Measurements from ENCODE around the gene ADGRV1. TPM values are rescaled to one million over a fixed set of nuclear protein-coding genes. Genes with fewer than 3 reads are reported as not detected.

ADGRV1 gene
- polyA plus RNA-seq, 2 of the 4 experiments (the other 2 are of a cell fraction): 0.70 to 3.7 TPM

GRCh38 chr5:91183743-91184142, 625.1 kb downstream of the ADGRV1 start:
- no peak for TF ChIP-seq SMC3 (IDR thresholded peaks at IDR 0.05)
- no peak for TF ChIP-seq CHD2 (IDR thresholded peaks at IDR 0.05; ENCODE audit: low read length, partially characterized antibody)
- TF ChIP-seq POLR2A (IDR thresholded peaks at IDR 0.05; ENCODE audit: low read length): no peak
- TF ChIP-seq USF2 (IDR thresholded peaks at IDR 0.05): no peak
- no peak for TF ChIP-seq EP300 (IDR thresholded peaks at IDR 0.05)
- no peak for TF ChIP-seq NFE2L2 (conservative IDR thresholded peaks at IDR 0.05; ENCODE audit: low read length)
- no peak for TF ChIP-seq HOXB13 (CRISPR knock-in tag; IDR thresholded peaks at IDR 0.05; ENCODE audit: low read depth)
- no peak for TF ChIP-seq BCL3 (IDR thresholded peaks at IDR 0.05)
- TF ChIP-seq MAZ (IDR thresholded peaks at IDR 0.05; ENCODE audit: borderline replicate concordance, low read depth, low read length): no peak
- H3K27ac ChIP-seq: no peak overlapping the region
- H3K4me1 ChIP-seq: peaks cover 7% of the 10 kb centered on the region
- CTCF ChIA-PET: interaction anchor here (0.7 to 2.4 kb wide), 6 partner anchors 9 to 239 kb away, joined by 3 to 7 read pairs (median 3); no protein-coding TSS in a partner anchor
- H3K9me3 ChIP-seq: no peaks in the 10 kb centered on the region
- 84% methylated on average over 4 of the region's 4 CpGs for WGBS (ENCODE audit: missing lambda C conversion rate)
- no peak for ATAC-seq
- H3K4me2 ChIP-seq: no peak overlapping the region
- POLR2A ChIA-PET: no interaction called here
- no peak for DNase-seq (ENCODE audit: low read depth in 1 of 2, low spot score in 1 of 2)
- FAIRE-seq: no peak
- no peak overlapping the region for H3K4me3 ChIP-seq

GRCh38 chr5:91186101-91186500, 627.5 kb downstream of the ADGRV1 start:
- ChIA-PET POLR2A (no interaction called here), CTCF (no interaction called here)
- Histone ChIP-seq H3K4me3 (no peak overlapping the region), H3K4me2 (no peak overlapping the region), H3K9me3 (no peaks in the 10 kb centered on the region), H3K27ac (no peak overlapping the region), H3K4me1 (peaks cover 30% of the 10 kb centered on the region)
- DNase-seq (ENCODE audit: low read depth in 1 of 2, low spot score in 1 of 2) (no peak), ATAC-seq (no peak), FAIRE-seq (no peak)
- WGBS (ENCODE audit: missing lambda C conversion rate): 83% methylated on average over 5 of the region's 5 CpGs
- TF ChIP-seq ZC3H11A (IDR thresholded peaks at IDR 0.05): no peak
- no peak for TF ChIP-seq MAX (IDR thresholded peaks at IDR 0.05)
- no peak for TF ChIP-seq FOSB (CRISPR knock-in tag; IDR thresholded peaks at IDR 0.05)
- no peak for TF ChIP-seq RFX5 (IDR thresholded peaks at IDR 0.05)
- TF ChIP-seq RCOR1 (IDR thresholded peaks at IDR 0.05; ENCODE audit: low read depth, low read length): no peak
- TF ChIP-seq REST (IDR thresholded peaks at IDR 0.05): no peak
- no peak for TF ChIP-seq RNF2 (IDR thresholded peaks at IDR 0.05; ENCODE audit: borderline replicate concordance, low read depth)
- no peak for TF ChIP-seq GATA3 (IDR thresholded peaks at IDR 0.05; ENCODE audit: borderline replicate concordance)
- no peak for TF ChIP-seq KDM5A (IDR thresholded peaks at IDR 0.05)
- TF ChIP-seq HOXB13 (CRISPR knock-in tag; IDR thresholded peaks at IDR 0.05; ENCODE audit: low read depth): no peak
- TF ChIP-seq PHF8 (IDR thresholded peaks at IDR 0.05; ENCODE audit: borderline replicate concordance, low read depth): no peak
- TF ChIP-seq, protein P1, sequence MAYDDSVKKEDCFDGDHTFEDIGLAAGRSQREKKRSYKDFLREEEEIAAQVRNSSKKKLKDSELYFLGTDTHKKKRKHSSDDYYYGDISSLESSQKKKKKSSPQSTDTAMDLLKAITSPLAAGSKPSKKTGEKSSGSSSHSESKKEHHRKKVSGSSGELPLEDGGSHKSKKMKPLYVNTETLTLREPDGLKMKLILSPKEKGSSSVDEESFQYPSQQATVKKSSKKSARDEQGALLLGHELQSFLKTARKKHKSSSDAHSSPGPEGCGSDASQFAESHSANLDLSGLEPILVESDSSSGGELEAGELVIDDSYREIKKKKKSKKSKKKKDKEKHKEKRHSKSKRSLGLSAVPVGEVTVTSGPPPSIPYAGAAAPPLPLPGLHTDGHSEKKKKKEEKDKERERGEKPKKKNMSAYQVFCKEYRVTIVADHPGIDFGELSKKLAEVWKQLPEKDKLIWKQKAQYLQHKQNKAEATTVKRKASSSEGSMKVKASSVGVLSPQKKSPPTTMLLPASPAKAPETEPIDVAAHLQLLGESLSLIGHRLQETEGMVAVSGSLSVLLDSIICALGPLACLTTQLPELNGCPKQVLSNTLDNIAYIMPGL (CRISPR knock-in tag; IDR thresholded peaks at IDR 0.05; ENCODE audit: borderline replicate concordance): no peak
- no peak for TF ChIP-seq EP300 (IDR thresholded peaks at IDR 0.05)
- TF ChIP-seq BCL3 (IDR thresholded peaks at IDR 0.05): no peak
- TF ChIP-seq MAZ (IDR thresholded peaks at IDR 0.05; ENCODE audit: borderline replicate concordance, low read depth, low read length): no peak
